ENCODE measurements around the gene CD80.
A peak's percentile ranks its signal among the peaks of the same experiment; 100 is the strongest.
"Not testable (repeated sequence)": the region's sequence is repeated elsewhere in the genome, so short reads cannot be mapped to it uniquely, and the experiment has no call there.

Gene CD80

DNA sequence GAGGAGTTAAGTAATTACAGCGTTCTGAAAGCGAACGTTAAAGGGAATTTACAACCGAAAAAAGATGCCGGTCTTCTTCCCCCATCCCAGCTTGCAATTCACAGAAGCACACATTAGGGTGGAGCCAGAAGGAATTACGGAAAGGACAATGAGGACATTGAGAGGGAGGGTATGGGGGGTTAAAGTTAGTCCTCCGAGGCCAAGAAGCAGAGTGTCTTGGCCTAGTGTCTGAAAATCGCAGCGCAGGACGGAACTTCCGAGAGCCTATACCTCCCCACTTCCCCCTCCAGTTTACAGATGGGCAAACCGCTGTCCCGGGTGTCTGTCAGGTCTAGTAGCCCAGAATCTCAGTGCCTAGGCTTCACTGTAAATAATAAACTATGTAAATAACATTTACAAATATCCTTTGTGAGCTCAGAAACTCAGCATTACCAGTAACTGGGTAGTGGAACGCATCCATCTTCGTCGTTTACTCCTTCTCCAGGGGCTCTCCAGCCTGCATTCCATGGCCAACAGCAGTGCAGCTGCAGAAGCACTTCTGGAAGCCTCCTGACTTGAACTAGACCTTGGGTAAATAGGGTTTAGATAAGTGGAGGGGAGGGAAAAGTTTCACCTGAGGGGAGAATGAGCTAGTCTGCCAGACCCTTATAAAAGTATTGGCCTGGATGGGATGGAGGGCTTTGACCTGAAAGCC, 20.8 kb upstream of the CD80 start:
- DNase-seq: no peak

DNA sequence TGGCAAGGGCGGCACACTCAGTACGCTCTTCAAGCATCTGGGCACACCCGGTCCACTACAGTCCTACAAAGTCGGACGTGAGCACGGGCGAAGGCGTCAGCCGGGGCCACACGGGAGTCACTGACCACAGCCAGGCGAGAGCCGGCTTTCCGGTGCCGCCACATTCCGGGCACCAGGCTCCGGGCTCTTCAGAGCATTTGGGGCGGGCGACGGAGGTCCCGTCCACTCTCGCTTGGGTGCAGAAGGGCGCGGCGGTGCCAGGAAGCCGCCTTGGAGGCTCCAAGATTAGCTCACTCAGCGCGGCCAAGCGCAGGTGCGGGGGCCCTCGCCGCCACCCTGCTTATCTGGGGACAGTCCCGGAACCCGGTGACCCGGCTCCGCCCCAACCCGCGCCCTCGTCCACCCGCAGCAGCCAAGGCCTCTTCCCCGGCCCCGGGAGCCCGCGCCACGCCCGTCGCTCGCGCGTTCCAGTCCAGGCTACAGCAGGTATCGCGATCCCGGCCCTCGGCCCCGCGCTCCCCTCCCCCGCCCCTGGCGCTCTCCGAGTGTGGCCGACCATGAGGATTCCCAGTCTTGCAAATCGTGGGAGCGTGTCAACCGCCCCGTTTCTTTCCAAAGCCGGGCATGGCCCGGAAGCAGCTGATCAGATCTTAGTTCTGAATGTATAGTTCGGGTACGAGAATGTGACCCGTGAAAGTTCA, 20.1 kb upstream of the CD80 start, which contains the start of gene ADPRH:
Gene ADPRH (plus strand): TSS at position 127 of the 701 bp plus-strand sequence. CDS start 2,678 bp downstream, outside the sequence.
- peak; percentile 10 to 31 (median 21) for DNase-seq

DNA sequence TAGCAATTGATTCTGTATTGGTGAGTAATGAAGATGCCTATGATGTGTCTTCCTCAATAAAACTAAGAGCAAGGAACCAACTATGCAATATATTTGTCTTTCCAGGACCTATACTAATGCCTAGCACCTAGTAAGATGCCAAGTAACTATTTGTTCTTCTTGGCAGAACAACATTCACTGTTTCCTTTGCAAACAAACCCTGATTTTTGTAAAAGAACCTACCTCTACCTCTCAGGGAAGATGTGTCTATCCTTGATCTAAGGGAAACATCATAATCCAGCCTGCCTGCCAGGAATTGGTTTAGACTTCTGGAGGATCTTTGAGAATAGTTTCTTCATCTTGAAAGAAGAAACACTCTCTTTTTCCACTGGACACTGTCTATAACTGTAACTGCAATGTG, 16.1 kb upstream of the CD80 start:
- DNase-seq: no peak

DNA sequence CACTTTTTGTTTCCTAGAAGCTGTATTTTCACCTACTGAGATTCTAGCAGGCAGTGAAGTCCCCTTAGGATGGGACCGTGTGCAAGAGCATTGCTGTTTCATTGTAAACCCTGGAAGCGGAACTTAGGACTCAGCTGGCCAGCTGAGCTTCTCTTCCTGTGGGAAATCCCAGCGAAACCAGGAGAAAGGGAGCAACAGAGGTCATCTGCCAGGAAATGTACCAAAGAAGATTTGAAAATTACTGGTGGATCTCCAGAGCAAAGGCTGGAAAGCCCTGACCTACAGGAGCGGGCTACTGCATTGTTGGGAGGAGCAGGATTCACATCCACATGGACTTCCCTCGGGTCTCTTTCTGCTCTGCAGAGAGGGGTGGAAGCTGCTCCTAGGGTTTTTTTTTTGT, 12.3 kb upstream of the CD80 start:
- DNase-seq: no peak

DNA sequence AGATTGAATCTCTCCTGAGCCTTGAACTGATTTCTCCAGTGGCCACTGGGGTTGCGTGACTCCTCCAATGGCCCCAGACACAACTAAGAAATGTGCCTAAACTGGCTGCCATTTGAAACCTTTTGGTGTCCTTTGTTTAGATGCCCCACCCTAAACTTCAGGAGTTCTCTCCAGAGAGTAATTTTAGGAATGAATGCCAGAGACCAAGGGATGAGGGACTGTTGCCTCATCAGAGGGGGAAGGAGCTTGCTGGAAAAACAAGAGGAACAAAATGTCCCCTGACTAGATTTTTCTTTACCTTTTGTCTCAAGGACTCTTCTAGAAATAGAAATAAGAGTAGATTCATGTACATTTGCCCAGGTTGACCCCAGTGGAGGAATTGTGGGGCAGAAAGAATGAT, 11.8 kb upstream of the CD80 start:
- DNase-seq: no peak

DNA sequence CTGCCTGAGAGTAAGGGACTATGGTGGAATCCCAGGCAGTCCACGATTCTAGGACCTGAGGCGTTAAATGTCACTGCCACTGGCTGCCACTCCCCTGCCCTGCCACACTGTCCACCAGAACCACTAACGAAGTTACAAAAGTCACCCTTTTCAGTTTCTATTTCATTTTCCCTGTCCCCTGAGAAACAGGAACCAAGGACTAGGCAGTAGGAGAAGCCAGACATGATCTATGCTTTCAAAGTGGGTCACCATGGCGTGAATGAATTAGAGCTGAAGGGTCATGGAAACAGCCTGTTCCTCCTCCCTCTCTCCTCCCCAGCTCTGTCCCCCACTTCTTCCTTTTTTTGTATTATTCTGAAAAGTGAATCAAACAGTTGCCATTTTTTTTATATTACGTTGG, 10.8 kb upstream of the CD80 start:
- DNase-seq: no peak

DNA sequence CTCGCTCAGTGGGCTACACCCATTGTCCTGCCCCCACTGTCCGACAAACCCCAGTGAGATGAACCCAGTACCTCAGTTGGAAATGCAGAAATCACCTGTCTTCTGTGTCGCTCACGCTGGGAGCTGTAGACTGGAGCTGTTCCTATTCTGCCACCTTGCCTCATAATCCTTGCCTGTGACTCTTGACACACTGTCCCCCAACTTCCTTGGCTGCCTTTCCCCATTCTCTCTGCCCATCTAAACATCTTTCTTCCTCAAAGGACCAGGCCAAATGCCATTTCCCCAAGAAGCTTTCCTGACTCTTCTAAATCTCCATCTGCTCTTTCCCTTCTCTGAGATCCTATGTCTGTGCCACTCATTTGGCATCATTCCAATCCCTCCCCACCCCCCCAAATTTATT, 9.7 kb upstream of the CD80 start:
- no peak for DNase-seq

DNA sequence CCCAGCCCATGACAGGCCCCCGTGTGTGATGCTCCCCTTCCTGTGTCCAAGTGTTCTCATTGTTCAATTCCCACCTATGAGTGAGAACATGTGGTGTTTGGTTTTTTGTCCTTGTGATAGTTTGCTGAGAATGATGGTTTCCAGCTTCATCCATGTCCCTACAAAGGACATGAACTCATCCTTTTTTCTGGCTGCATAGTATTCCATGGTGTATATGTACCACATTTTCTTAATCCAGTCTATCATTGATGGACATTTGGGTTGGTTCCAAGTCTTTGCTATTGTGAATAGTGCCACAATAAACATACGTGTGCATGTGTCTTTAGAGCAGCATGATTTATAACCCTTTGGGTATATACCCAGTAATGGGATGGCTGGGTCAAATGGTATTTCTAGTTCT, 3.9 kb upstream of the CD80 start:
- DNase-seq: not testable (repeated sequence)

DNA sequence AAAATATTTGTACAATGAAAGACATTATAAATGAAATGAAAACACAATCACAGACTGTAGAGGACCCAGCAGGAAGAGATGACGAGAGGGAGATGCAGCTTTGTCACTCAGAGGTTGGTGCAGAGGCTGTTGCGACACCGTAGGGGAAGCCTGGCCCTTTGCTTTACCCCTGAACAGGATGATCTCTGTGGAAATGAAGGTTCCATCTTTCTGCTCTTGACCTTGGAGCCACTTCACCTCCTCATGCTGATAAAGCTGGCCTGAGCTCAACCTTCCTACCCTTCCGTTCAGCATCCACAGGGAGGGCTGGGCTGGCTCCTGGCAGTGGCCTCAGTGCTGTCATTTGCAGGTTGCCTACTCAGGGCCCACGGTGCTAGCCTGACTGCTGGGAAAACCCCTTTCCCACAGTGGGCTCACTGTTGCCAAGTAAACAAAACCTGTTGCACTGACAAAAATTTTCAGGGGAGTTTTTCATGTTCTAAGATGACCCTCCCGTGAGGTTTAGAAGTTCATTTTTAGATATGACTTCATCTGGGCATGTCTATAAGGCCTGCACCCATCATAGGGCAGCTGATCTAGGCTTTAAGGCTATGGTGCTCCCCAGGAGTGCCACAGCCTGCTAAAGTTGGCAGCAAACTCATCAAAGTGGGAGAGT, 3.0 kb upstream of the CD80 start:
- peak in 1 of 4 experiments; percentile 6 for DNase-seq

DNA sequence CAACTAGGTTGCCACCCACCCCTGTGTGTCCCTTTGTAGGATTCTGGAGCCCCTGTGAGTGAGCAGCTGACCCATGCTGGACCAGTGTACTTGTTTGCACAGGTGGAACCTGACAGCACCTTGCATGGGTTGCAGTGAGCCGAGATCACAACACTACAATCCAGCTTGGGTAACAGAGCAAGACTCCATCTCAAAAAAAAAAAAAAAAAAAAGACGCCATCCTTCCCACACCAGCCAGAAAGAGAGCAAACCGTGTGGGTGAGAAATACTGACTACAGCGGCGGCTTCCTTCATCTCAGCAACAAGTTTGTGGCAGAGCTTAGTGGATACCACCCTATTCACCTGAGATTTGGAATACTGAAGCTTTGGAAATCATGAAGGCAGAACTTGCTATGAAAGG, 746 bp upstream of the CD80 start:
- no peak for DNase-seq

DNA sequence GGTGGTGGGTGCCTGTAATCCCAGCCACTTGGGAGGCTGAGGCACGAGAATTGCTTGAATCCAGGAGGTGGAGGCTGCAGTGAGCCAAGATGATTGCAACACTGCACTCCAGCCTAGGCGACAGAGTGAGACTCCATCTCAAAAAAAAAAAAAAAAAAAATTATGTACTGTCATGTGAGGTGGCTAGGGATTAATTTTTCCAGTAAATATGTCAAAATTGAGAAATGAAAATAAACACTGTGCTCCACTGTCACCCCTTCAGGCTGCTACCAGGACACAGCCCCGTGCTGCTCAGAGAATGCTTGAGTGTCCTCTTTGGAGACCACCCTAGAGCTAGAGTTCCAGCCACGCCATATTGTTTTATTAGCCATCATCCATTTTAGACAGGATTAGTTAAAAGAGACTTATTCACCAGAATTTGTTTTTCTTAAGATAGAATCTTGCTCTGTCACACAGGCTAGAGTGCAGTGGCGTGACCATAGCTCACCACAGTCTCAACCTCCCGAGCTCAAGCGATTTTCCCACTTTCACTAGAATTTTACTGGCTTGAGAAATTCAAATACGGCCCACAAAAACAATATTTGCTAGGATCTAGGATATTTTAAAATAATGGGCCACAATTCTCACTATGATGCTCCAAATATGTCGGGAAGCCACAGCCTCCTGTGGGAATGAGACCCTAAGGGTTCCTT, 642 bp downstream of the CD80 start:
- DNase-seq: no peak

DNA sequence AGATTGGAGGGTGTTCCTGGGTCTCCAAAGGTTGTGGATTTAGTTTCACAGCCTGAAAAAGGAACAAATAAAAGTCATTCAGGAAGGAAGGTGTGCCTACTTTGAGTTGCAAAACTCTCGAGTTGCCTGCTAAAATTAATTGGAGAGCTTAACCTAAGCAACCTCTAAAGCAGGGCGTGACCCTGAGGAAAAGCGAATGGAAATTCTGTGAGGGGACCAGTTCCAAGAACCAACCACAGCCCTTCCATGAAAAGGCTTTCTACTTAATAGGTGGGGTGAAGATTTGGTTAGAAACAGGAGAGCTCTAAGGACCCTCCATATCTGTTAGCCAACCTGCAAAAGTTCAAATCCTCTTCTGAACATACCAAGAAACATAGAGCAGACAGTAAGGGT, 1.5 kb downstream of the CD80 start:
- DNase-seq: no peak

DNA sequence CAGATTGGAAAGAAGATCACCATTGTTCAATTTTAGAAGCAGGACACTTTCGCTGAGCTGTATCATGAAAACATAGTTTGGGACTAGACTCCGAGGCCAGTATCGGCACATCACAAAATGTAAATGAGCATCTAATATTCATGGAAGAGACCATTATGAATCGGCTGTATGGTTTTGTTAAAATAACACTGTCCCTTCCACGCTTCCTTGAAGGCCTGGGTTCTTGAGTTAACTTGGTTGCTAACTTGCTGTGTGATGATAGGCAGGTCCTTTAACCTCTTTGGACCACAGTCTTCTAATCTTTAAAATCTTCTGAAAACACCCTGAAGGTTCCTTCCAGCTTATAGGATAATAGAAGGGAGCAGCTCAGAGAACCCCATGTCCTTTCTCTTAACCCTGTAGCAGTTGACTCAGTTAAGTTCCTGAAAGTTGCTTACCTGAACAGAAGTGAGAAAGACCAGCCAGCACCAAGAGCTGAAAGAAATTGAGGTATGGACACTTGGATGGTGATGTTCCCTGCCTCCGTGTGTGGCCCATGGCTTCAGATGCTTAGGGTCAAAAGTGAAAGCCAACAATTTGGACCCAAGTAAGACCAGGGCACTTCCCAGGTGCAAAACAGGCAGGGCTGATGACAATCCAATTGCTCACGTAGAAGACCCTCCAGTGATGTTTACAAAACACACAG, 2.1 kb downstream of the CD80 start:
- DNase-seq: no peak

DNA sequence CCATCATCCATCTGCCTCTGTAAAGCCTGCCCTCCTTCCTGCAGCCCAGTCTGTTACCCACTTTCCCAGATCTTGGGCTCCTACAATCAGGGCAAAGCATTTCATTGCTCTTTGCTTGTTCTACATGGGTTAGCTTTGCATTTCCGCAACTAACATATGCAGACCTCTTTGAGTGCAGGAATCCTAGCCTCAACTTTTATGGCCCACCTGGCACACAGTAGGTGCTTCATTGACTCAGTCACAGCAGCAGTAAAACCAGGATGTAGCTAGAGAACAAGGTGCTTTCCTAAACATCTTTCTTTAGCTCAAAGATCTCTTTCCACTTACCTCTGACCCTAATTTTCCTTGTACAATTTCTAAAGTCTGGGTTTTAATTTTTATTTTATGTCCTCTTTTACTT, 3.5 kb downstream of the CD80 start:
- no peak for DNase-seq

DNA sequence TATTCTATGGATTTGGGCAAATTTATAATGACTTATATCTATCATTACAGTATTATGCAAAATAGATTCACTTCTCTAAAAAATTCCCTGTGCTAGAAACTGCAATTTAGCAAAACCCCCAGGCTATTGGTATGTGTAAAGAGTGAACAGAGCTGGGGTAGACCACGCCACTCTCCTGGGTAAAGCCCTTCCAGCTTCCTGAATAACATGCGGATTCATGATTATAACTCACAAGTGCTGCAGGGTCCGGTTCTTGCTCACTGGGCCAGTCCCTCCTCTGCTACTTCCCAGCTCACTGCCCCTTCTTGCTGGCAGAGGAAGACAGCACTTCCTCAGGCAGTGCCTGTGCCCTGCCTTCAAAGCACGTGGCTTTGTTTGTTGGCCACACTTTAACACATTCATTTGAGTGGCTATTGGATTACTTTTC, 4.1 kb downstream of the CD80 start:
- DNase-seq: no peak

DNA sequence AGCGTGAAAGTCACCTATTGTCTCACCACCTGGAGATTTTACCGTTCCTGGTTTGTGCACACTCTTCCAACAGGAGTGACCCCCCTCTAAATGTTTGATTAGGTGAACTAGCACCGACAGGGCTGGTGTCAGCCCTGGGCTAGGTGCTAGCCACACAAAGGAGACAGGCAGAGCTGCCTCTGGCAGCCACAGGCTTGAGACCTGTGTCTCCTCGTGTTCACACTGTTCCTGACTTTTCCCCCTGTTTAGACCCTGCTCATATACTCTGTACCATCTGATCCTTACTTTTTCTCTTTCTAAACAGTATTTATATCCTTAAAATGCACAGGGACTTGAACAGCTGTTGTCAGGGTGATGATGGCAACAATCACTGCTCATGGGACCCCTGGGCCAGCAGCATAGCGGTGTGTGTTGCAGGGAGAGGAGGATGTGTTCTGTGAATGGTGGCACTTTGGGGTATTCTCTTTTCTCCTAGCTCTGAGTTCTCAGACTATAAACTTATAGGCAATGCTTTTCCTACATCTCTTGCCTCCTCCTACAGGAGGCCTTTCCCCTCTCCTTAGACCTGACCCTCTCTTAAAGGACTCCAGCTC, 5.5 kb downstream of the CD80 start:
- no peak for DNase-seq

DNA sequence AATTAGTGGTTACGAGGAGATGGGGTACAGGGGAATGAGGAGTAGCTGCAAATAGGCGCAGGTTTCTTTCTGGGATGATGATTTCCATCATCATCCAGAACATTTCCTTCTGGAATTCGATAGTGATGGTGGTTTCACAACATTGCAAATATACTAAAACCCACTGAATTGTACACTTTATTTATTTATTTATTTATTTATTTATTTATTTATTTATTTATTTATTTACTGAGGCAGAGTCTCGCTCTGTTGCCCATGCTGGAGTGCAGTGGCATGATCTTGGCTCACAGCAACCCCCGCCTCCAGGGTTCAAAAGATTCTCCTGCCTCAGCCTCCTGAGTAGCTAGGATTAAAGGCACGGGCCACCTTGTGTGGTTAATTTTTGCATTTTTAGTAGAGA, 6.5 kb downstream of the CD80 start:
- DNase-seq: not testable (repeated sequence)

DNA sequence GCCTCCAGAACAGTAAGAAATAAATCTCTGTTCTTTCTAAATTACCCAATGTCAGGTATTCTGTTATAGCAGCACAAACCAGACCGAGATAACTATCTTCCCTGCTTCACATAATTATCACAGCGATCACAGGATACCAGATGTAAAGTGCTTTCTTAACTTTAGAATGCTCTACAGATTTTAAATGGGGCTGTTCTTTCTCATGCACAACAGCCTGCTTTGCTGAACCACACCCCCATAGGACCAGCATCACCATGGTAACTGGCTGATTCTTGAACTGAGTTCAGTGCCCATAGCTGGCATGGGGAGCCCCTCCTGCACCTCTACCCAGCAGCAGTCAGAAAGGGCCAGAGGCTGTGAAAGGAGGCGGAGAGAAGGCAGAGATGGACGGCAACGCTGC, 7.8 kb downstream of the CD80 start:
- DNase-seq: no peak

DNA sequence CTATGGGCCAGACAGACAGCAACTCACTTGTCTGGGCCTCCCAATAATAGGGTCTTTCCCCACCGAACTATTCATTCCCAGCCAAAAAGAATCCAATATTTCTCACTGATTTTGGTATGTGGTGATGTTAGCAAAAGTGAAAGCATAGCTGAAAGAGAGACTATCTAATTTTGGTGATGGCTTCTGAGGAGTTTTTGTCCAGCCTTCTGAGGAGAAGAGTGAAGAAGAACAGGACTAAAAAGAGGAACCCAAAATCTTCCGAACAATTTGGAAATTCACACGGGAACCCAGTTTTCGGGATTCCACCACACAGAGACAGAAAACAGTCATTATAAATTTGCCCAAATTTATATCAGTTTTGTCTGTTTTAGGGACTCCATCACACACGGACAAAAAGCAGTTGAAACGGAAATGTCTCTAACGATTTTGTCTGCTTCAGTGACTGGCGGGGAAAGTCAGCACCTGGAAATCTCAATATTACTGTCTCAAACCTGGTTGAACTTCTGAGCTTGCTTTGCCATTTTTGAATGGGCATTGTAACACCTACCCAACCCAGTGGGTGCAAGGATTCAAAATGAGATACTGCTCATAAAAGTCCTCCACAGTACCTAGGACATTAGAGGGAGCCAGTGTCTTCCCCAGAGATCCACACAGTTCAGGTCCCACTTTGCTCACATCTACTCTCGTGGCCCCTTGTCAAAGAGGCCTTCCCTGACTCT, 9.1 kb downstream of the CD80 start:
- no peak for DNase-seq

DNA sequence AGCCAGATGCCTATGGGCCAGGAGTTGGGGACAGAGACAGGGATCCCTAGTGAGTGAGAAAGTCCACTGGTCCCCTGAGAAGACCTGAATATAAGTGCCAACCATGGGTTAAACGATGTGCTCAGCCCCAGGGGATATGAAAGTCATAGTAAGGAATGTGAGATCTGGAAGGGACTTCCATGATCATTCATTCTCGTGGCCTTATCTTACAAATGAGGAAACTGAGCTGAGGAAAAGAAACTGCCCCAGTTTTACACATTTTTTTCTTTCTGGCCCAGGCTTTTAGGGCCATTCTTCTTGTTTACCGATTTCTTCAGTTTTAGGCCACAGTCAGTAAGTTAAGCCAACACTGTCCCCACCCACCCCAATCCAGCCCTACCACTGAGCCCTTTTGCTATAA, 11.1 kb downstream of the CD80 start:
- no peak for DNase-seq

DNA sequence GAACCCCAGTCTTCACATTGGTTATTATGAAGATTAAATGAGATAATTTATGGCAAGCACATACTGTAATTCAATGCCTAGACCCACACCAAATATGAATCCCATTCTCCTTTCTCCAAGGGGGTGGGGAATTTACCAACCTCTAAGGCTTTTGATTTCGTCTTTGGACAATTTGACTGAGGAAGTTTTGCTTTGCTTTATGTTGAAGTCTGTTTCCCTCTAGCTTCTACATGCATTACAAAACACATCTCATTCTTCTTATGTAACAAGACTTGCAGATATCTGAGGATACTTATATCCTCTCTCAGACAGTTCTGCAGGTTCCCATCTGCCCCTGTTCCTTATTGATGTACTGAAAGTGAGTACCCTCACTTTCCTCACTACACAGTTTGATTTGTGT, 12.2 kb downstream of the CD80 start:
- DNase-seq: no peak

DNA sequence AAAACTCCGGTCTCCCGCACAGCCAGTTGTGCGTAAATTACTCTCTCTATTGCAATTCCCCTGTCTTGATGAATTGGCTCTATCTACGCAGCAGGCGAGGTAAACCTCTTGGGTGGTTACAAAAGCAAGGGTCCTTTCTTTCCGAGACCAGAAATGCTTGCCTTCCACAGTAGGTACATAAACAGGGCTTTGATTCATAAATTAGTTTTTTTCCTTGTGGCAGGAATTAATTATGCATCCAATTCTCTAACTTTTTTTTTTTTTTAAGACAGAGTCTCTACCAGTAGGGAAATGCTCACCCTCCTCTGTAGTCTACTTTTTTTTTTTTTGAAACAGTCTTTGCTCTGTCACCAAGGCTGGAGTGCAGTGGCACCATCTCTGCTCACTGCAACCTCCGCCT, 16.3 kb downstream of the CD80 start:
- DNase-seq: no peak
